ENCODE results near the gene MAP2. TPM values are rescaled to one million over a fixed set of nuclear protein-coding genes. Genes with fewer than 3 reads are reported as not detected.

Gene MAP2
- total RNA-seq, 1 experiment from 2014 or later = 7.6 TPM

DNA sequence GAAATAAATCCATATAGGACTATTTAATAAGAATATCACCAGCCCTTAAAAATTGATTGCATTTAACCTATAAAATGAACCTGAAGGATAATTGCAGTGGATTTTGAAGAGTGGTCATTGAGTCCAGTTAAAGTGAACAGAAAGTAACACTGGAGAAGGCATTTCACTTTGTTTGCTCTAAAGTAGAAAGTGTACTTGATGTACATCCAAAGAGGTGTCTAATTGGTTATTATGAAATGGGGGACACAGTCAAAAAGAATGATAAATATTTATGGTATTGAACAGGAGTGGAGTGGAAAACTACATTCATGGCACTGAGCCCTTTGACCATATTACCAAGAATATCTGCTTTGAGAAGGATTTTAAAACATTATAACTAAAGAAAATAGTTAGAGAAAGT lies 28.2 kb upstream of the MAP2 start (continued):
- TF ChIP-seq, protein P1, sequence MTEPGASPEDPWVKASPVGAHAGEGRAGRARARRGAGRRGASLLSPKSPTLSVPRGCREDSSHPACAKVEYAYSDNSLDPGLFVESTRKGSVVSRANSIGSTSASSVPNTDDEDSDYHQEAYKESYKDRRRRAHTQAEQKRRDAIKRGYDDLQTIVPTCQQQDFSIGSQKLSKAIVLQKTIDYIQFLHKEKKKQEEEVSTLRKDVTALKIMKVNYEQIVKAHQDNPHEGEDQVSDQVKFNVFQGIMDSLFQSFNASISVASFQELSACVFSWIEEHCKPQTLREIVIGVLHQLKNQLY (CRISPR knock-in tag; IDR thresholded peaks at IDR 0.05) = no peak

DNA sequence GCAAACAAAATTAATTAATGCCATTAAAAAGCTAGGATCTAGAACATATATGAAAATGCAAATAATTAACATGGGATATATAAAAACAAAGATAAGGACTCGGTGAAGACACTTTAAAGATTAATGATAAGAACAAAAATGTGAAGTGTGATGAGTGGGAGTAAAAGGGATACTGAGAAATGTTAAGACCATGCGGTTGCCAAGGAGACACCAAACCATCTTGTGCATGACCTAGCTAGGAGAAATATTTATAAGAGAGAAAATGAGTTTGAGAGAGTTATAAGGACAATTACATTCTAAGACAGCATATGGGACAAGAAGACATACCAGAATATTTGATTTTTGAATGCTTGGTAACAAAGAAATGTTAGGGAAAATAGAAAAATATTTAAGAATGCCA lies 25.4 kb upstream of the MAP2 start:
- CTCF ChIA-PET = interaction anchor here (0.8 to 1.5 kb wide), 3 partner anchors 11 to 563 kb away, joined by 3 to 4 read pairs (median 3); partner anchors contain the start of gene MAP2
- H3K4me1 Mint-ChIP-seq = no peaks in the 10 kb centered on the region
- ATAC-seq (no peak), DNase-seq (ENCODE audit: low spot score) (no peak)
- no peak for TF ChIP-seq ESRRA (CRISPR knock-in tag; IDR thresholded peaks at IDR 0.05; ENCODE audit: borderline replicate concordance)
- TF ChIP-seq ZNF671 (CRISPR knock-in tag; IDR thresholded peaks at IDR 0.05) = no peak
- TF ChIP-seq, protein P2, sequence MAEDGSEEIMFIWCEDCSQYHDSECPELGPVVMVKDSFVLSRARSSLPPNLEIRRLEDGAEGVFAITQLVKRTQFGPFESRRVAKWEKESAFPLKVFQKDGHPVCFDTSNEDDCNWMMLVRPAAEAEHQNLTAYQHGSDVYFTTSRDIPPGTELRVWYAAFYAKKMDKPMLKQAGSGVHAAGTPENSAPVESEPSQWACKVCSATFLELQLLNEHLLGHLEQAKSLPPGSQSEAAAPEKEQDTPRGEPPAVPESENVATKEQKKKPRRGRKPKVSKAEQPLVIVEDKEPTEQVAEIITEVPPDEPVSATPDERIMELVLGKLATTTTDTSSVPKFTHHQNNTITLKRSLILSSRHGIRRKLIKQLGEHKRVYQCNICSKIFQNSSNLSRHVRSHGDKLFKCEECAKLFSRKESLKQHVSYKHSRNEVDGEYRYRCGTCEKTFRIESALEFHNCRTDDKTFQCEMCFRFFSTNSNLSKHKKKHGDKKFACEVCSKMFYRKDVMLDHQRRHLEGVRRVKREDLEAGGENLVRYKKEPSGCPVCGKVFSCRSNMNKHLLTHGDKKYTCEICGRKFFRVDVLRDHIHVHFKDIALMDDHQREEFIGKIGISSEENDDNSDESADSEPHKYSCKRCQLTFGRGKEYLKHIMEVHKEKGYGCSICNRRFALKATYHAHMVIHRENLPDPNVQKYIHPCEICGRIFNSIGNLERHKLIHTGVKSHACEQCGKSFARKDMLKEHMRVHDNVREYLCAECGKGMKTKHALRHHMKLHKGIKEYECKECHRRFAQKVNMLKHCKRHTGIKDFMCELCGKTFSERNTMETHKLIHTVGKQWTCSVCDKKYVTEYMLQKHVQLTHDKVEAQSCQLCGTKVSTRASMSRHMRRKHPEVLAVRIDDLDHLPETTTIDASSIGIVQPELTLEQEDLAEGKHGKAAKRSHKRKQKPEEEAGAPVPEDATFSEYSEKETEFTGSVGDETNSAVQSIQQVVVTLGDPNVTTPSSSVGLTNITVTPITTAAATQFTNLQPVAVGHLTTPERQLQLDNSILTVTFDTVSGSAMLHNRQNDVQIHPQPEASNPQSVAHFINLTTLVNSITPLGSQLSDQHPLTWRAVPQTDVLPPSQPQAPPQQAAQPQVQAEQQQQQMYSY (CRISPR knock-in tag; IDR thresholded peaks at IDR 0.05) = no peak
- TF ChIP-seq, protein P3, sequence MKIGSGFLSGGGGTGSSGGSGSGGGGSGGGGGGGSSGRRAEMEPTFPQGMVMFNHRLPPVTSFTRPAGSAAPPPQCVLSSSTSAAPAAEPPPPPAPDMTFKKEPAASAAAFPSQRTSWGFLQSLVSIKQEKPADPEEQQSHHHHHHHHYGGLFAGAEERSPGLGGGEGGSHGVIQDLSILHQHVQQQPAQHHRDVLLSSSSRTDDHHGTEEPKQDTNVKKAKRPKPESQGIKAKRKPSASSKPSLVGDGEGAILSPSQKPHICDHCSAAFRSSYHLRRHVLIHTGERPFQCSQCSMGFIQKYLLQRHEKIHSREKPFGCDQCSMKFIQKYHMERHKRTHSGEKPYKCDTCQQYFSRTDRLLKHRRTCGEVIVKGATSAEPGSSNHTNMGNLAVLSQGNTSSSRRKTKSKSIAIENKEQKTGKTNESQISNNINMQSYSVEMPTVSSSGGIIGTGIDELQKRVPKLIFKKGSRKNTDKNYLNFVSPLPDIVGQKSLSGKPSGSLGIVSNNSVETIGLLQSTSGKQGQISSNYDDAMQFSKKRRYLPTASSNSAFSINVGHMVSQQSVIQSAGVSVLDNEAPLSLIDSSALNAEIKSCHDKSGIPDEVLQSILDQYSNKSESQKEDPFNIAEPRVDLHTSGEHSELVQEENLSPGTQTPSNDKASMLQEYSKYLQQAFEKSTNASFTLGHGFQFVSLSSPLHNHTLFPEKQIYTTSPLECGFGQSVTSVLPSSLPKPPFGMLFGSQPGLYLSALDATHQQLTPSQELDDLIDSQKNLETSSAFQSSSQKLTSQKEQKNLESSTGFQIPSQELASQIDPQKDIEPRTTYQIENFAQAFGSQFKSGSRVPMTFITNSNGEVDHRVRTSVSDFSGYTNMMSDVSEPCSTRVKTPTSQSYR (CRISPR knock-in tag; IDR thresholded peaks at IDR 0.05) = no peak
- TF ChIP-seq, protein P4, sequence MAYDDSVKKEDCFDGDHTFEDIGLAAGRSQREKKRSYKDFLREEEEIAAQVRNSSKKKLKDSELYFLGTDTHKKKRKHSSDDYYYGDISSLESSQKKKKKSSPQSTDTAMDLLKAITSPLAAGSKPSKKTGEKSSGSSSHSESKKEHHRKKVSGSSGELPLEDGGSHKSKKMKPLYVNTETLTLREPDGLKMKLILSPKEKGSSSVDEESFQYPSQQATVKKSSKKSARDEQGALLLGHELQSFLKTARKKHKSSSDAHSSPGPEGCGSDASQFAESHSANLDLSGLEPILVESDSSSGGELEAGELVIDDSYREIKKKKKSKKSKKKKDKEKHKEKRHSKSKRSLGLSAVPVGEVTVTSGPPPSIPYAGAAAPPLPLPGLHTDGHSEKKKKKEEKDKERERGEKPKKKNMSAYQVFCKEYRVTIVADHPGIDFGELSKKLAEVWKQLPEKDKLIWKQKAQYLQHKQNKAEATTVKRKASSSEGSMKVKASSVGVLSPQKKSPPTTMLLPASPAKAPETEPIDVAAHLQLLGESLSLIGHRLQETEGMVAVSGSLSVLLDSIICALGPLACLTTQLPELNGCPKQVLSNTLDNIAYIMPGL (CRISPR knock-in tag; IDR thresholded peaks at IDR 0.05) = no peak
- TF ChIP-seq, protein P5, sequence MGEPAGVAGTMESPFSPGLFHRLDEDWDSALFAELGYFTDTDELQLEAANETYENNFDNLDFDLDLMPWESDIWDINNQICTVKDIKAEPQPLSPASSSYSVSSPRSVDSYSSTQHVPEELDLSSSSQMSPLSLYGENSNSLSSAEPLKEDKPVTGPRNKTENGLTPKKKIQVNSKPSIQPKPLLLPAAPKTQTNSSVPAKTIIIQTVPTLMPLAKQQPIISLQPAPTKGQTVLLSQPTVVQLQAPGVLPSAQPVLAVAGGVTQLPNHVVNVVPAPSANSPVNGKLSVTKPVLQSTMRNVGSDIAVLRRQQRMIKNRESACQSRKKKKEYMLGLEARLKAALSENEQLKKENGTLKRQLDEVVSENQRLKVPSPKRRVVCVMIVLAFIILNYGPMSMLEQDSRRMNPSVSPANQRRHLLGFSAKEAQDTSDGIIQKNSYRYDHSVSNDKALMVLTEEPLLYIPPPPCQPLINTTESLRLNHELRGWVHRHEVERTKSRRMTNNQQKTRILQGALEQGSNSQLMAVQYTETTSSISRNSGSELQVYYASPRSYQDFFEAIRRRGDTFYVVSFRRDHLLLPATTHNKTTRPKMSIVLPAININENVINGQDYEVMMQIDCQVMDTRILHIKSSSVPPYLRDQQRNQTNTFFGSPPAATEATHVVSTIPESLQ (CRISPR knock-in tag; IDR thresholded peaks at IDR 0.05) = no peak
- peaks cover under 1% of the 10 kb centered on the region; the same call in 1 of the 2 replicates for H3K9me3 Mint-ChIP-seq
- no peak overlapping the region for H3K27ac Mint-ChIP-seq
- no peaks in the 10 kb centered on the region for H3K36me3 Mint-ChIP-seq
- POLR2A ChIA-PET = no interaction called here
- H3K4me3 Mint-ChIP-seq = no peak overlapping the region
- no peaks in the 10 kb centered on the region for H3K27me3 Mint-ChIP-seq (ENCODE audit: low read depth)

DNA sequence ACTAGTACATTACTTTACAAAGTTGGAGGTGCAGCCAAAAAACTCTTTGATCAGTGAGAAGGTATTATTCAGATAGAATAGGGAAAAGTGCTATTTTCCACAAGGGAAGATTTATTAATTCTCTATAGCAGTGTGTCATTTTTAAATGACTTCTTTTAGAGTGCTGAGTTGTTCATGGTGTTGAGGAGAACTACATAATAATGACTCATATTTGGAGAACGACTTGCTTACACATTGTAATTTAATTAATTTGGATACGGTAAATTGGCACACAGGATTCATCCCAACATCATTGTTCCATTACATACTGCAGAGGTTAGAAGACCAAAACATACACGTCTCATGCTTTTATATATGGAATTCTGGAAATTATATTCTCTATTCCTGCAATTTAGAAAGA lies 22.1 kb upstream of the MAP2 start:
- H3K4me3 Mint-ChIP-seq = no peak overlapping the region
- H3K36me3 Mint-ChIP-seq = no peaks in the 10 kb centered on the region
- no peaks in the 10 kb centered on the region for H3K27me3 Mint-ChIP-seq (ENCODE audit: low read depth)
- peaks cover 9% of the 10 kb centered on the region for H3K9me3 Mint-ChIP-seq
- no peak for DNase-seq (ENCODE audit: low spot score)
- no peak overlapping the region for H3K27ac Mint-ChIP-seq
- CTCF ChIA-PET = interaction anchor here (1.0 kb wide), 1 partner anchor 22 kb away, joined by 3 read pairs; the partner anchor contains the start of gene MAP2
- no peak for ATAC-seq
- H3K4me1 Mint-ChIP-seq = no peaks in the 10 kb centered on the region
- POLR2A ChIA-PET = no interaction called here
- TF ChIP-seq, protein P2 (CRISPR knock-in tag; IDR thresholded peaks at IDR 0.05) = no peak
- TF ChIP-seq, protein P6, sequence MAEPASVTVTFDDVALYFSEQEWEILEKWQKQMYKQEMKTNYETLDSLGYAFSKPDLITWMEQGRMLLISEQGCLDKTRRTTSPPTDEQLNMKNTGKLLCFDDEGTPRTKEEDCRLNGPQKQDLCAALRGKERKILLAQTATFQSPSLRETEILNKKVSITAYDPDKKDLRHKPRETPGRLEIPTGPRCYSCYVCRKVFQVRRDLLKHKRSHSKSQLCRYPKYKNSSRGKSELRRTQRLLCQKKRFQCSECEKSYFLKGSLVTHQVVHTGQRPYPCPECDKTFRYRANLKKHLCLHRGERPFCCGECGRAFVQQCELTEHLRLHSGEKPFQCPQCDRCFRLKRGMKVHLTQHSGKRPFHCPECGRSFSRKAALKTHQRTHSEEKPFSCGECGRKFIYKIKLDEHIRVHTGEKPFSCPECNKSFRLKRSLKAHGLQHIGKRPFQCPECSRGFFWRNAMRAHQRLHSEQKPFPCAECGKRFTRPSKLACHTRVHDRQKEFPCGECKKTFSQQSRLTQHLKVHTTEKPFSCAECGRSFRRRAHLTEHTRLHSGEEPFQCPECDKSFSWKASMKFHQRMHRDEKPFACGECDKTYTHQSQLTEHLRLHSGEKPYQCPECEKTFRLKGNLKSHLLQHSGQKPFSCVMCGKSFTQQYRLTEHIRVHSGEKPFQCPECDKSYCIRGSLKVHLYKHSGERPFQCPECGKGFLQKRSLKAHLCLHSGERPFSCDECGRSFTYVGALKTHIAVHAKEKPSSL (CRISPR knock-in tag; conservative IDR thresholded peaks at IDR 0.05) = no peak
- TF ChIP-seq CREM (CRISPR knock-in tag; IDR thresholded peaks at IDR 0.05) = no peak
- no peak for TF ChIP-seq RELA (CRISPR knock-in tag; IDR thresholded peaks at IDR 0.05; ENCODE audit: borderline replicate concordance)
- no peak for TF ChIP-seq GTF2I (CRISPR knock-in tag; conservative IDR thresholded peaks at IDR 0.05)
- no peak for TF ChIP-seq ELF4 (CRISPR knock-in tag; IDR thresholded peaks at IDR 0.05; ENCODE audit: low read depth)
